Smooth muscle cell (in vitro differentiated cells): ENCODE measurements around the gene TMEM86A. TPM values are rescaled to one million over a fixed set of nuclear protein-coding genes. Genes with fewer than 3 reads are reported as not detected.

Source experiments
- DNase-seq: peaks from one replicate; lab custom pipeline; 2025; ENCODE audit not compliant: unreplicated experiment; lab: John Stamatoyannopoulos, UW
- H2AFZ ChIP-seq: fragments of 200-600 bp; sonication (generic); 2 replicates; pipeline ENCODE4 v1.6.0; 2016; ENCODE audit warnings: antibody characterized with exemption, low read depth, mild to moderate bottlenecking
- H3F3A ChIP-seq: fragments of 200-600 bp; sonication (generic); 2 replicates; pipeline ENCODE4 v1.6.0; 2017; ENCODE audit warnings: antibody characterized with exemption, low read depth
- H3K27ac ChIP-seq: fragments of 200-600 bp; sonication (generic); 2 replicates; pipeline ENCODE4 v1.5.1; 2016; ENCODE audit warnings: low read depth, mild to moderate bottlenecking
- H3K27me3 ChIP-seq: fragments of 200-600 bp; sonication (generic); 2 replicates; pipeline ENCODE4 v1.6.1; 2016; ENCODE audit warnings: low read depth, mild to moderate bottlenecking
- H3K36me3 ChIP-seq: fragments of 200-600 bp; sonication (generic); 2 replicates; pipeline ENCODE4 v1.5.1; 2016; ENCODE audit warnings: low read depth
- H3K4me1 ChIP-seq: fragments of 200-600 bp; sonication (generic); 2 replicates; pipeline ENCODE4 v1.5.1; 2016; ENCODE audit warnings: low read depth
- H3K4me2 ChIP-seq: fragments of 200-600 bp; sonication (generic); 2 replicates; pipeline ENCODE4 v1.6.0; 2016; ENCODE audit warnings: mild to moderate bottlenecking
- H3K4me3 ChIP-seq: fragments of 200-600 bp; sonication (generic); 2 replicates; pipeline ENCODE4 v1.5.1; 2016; ENCODE audit warnings: mild to moderate bottlenecking
- H3K79me2 ChIP-seq: fragments of 200-600 bp; sonication (generic); 2 replicates; pipeline ENCODE4 v1.6.0; 2016; ENCODE audit warnings: low read depth, mild to moderate bottlenecking
- H3K9ac ChIP-seq: fragments of 200-600 bp; sonication (generic); 2 replicates; pipeline ENCODE4 v1.6.0; 2016; ENCODE audit warnings: low read depth
- H3K9me3 ChIP-seq: fragments of 200-600 bp; sonication (generic); replicated peaks from 2 replicates; pipeline ENCODE4 v1.5.1; 2016; ENCODE audit warnings: low read depth
- H4K20me1 ChIP-seq: fragments of 200-600 bp; sonication (generic); 2 replicates; pipeline ENCODE4 v1.6.0; 2016; ENCODE audit warnings: low read depth
- WGBS: methylation state at CpG from one replicate; pipeline ENCODE4 v1.1.7; 2016; ENCODE audit warnings: low lambda C conversion rate; 5-methylcytosine and 5-hydroxymethylcytosine counted together
- polyA plus RNA-seq: library from polyadenylated mRNA; unstranded; fragments of >200 nt; fragmentation: Nextera tagmentation; extraction: Ambion mirVana; gene quantifications from 2 replicates; pipeline ENCODE4 v1.2.1, GENCODE V29; 2016
- total RNA-seq: library from RNA; depleted of rRNA; stranded (reverse); fragments of >200 nt; gene quantifications from 2 replicates; pipeline ENCODE4 v1.2.3, GENCODE V29; 2014
- TF ChIP-seq, protein P1 (sequence below): fragments of 200-600 bp; sonication (generic); IDR thresholded peaks from 2 replicates; pipeline ENCODE4 v1.5.1; 2017; ENCODE audit warnings: borderline replicate concordance, mild to moderate bottlenecking, antibody characterized with exemption; ENCODE audit not compliant: insufficient read depth, poor library complexity, severe bottlenecking

The TMEM86A gene
- total and polyA plus RNA-seq, 2 experiments from 2014 or later, result 1.2 to 2.6 TPM

- Histone ChIP-seq H3K4me3 (peak overlapping the region; percentile 77), H3K4me1 (no peaks in the 10 kb centered on the region), H3K9me3 (no peaks in the 10 kb centered on the region), H4K20me1 (no peaks in the 10 kb centered on the region), H3K4me2 (peak overlapping the region; percentile 87), H3K27ac (no peak overlapping the region), H3F3A (peaks cover 2% of the 10 kb centered on the region), H3K36me3 (no peaks in the 10 kb centered on the region), H2AFZ (no peak overlapping the region), H3K79me2 (no peaks in the 10 kb centered on the region), H3K27me3 (no peaks in the 10 kb centered on the region), H3K9ac (no peak overlapping the region)
- TF ChIP-seq, protein P1, sequence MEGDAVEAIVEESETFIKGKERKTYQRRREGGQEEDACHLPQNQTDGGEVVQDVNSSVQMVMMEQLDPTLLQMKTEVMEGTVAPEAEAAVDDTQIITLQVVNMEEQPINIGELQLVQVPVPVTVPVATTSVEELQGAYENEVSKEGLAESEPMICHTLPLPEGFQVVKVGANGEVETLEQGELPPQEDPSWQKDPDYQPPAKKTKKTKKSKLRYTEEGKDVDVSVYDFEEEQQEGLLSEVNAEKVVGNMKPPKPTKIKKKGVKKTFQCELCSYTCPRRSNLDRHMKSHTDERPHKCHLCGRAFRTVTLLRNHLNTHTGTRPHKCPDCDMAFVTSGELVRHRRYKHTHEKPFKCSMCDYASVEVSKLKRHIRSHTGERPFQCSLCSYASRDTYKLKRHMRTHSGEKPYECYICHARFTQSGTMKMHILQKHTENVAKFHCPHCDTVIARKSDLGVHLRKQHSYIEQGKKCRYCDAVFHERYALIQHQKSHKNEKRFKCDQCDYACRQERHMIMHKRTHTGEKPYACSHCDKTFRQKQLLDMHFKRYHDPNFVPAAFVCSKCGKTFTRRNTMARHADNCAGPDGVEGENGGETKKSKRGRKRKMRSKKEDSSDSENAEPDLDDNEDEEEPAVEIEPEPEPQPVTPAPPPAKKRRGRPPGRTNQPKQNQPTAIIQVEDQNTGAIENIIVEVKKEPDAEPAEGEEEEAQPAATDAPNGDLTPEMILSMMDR, result no peak
- no peak for DNase-seq
- 85% methylated on average over 3 of the region's 3 CpGs for WGBS
These were observed 1.3 kb downstream of the TMEM86A start for GRCh38 chr11:18699848-18700261.

DNA sequence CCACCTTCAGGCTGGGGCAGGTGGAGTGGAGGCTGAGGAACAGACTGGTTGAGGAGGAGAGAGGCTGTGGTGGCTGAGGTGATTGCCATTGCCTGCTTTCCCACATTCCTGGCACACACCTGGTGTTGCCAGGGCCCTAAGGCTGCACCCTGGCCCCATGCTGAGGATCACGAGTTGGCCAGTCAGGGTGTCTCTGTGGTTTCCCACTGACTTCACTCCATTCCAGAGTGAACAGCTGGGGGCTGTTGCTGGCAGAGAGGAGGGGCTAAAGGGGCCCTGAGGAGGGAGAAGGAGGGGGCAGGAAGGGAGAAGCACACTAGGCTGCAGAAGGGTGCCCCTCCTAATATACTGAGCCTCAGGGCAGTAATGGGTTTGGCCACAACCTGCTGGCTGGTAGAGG lies 1.8 kb downstream of the TMEM86A start:
- no peaks in the 10 kb centered on the region for H3K79me2 ChIP-seq
- no peak overlapping the region for H2AFZ ChIP-seq
- H3K4me2 ChIP-seq, result no peak overlapping the region
- H4K20me1 ChIP-seq, result no peaks in the 10 kb centered on the region
- H3K9me3 ChIP-seq, result no peaks in the 10 kb centered on the region
- H3K27ac ChIP-seq, result no peak overlapping the region
- H3K27me3 ChIP-seq, result no peaks in the 10 kb centered on the region
- H3K4me3 ChIP-seq, result no peak overlapping the region
- no peaks in the 10 kb centered on the region for H3K36me3 ChIP-seq
- TF ChIP-seq, protein P1, result no peak
- no peak overlapping the region for H3K9ac ChIP-seq
- DNase-seq, result no peak
- peaks cover 2% of the 10 kb centered on the region for H3F3A ChIP-seq
- WGBS, result 67% methylated on average over 1 of the region's 1 CpG
- H3K4me1 ChIP-seq, result no peaks in the 10 kb centered on the region

GRCh38 chr11:18700872-18701271 lies 2.3 kb downstream of the TMEM86A start:
- 96% methylated on average over 7 of the region's 7 CpGs for whole genome bisulfite sequencing
- Histone ChIP-seq H4K20me1 (no peaks in the 10 kb centered on the region), H3K4me3 (no peak overlapping the region), H3K9ac (no peak overlapping the region), H3K9me3 (no peaks in the 10 kb centered on the region), H3K27me3 (no peaks in the 10 kb centered on the region), H3K79me2 (no peaks in the 10 kb centered on the region), H3K4me1 (no peaks in the 10 kb centered on the region), H3K4me2 (no peak overlapping the region), H2AFZ (no peak overlapping the region), H3K27ac (no peak overlapping the region), H3K36me3 (no peaks in the 10 kb centered on the region), H3F3A (peaks cover 2% of the 10 kb centered on the region)
- TF ChIP-seq, protein P1, result no peak
- DNase-seq, result no peak

DNA sequence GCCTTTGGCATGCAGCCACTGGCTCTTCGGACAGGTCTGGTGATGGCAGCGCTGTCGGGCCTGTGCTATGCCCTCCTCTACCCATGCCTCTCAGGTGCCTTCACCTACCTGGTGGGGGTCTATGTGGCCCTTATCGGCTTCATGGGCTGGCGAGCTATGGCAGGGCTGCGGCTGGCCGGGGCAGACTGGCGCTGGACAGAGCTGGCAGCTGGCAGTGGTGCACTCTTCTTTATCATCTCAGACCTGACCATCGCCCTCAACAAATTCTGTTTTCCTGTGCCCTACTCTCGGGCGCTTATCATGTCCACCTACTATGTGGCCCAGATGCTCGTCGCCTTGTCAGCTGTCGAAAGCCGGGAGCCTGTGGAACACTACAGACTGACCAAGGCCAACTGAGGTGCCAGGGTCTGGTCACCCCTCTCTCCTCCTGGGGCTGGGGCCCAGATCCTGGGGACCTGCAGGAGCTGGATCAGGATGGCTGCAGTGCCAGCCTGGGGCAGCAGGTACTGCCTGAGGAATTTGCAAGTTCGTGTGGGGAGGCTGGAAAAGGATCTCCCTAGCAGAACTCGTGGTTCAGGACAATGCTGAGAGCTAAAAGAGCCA lies 3.1 kb downstream of the TMEM86A start:
- H3K27ac ChIP-seq, result no peak overlapping the region
- no peak overlapping the region for H3K4me2 ChIP-seq
- no peaks in the 10 kb centered on the region for H3K79me2 ChIP-seq
- no peaks in the 10 kb centered on the region for H3K4me1 ChIP-seq
- H3F3A ChIP-seq, result peaks cover 2% of the 10 kb centered on the region
- no peak for DNase-seq
- no peak overlapping the region for H2AFZ ChIP-seq
- TF ChIP-seq, protein P1, result no peak
- no peaks in the 10 kb centered on the region for H3K9me3 ChIP-seq
- WGBS, result 94% methylated on average over 16 of the region's 17 CpGs
- H3K27me3 ChIP-seq, result no peaks in the 10 kb centered on the region
- no peaks in the 10 kb centered on the region for H3K36me3 ChIP-seq
- no peak overlapping the region for H3K9ac ChIP-seq
- no peak overlapping the region for H3K4me3 ChIP-seq
- no peaks in the 10 kb centered on the region for H4K20me1 ChIP-seq
